ENCODE data around the gene LCE2A. TPM values are rescaled to one million over a fixed set of nuclear protein-coding genes. Genes with fewer than 3 reads are reported as not detected.
"Not testable (repeated sequence)": the region's sequence is repeated elsewhere in the genome, so short reads cannot be mapped to it uniquely, and the experiment has no call there.

LCE2A gene
- total RNA-seq, 1 experiment from 2014 or later = not detected

- CTCF ChIA-PET = no interaction called here
- Mint-ChIP-seq H3K36me3 (ENCODE audit: insufficient read depth, unreplicated experiment) (no peaks in the 10 kb centered on the region), H3K27ac (ENCODE audit: unreplicated experiment) (no peak overlapping the region), H3K4me3 (ENCODE audit: low read depth, unreplicated experiment) (no peak overlapping the region), H3K27me3 (ENCODE audit: unreplicated experiment) (peaks cover 74% of the 10 kb centered on the region), H3K4me1 (ENCODE audit: low read depth, unreplicated experiment) (no peaks in the 10 kb centered on the region), H3K9me3 (ENCODE audit: low read depth, unreplicated experiment) (no peaks in the 10 kb centered on the region)
- no TSS peak for BruUV-seq (replicated peaks)
- intact Hi-C loops (cut with micrococcal nuclease; ENCODE audit: unreplicated experiment) = loop anchor here (10.0 kb wide), 3 partner anchors 76 to 536 kb away; partner anchors contain the start of gene SPRR1B
- TF ChIP-seq CTCF (IDR thresholded peaks at IDR 0.05; ENCODE audit: unreplicated experiment) = no peak
- no peak for DNase-seq
Observed at GRCh38 chr1:152658649-152659048, 39.5 kb upstream of the LCE2A start.

GRCh38 chr1:152663098-152663497 lies 35.0 kb upstream of the LCE2A start, which contains the start of gene LCE2D:
Gene LCE2D (plus strand): TSS chr1:152663380. CDS start chr1:152664106, 726 bp downstream.
- Mint-ChIP-seq H3K9me3 (ENCODE audit: low read depth, unreplicated experiment) (no peaks in the 10 kb centered on the region), H3K4me3 (ENCODE audit: low read depth, unreplicated experiment) (no peak within 1 kb of the TSS), H3K27ac (ENCODE audit: unreplicated experiment) (no peak within 1 kb of the TSS), H3K36me3 (ENCODE audit: insufficient read depth, unreplicated experiment) (no peaks in the 10 kb centered on the region), H3K4me1 (ENCODE audit: low read depth, unreplicated experiment) (no peaks in the 10 kb centered on the region), H3K27me3 (ENCODE audit: unreplicated experiment) (peaks cover 94% of the 10 kb centered on the region)
- no peak for DNase-seq
- CTCF ChIA-PET = no interaction called here
- intact Hi-C loops (cut with micrococcal nuclease; ENCODE audit: unreplicated experiment) = no loop called here
- TF ChIP-seq CTCF (IDR thresholded peaks at IDR 0.05; ENCODE audit: unreplicated experiment) = no peak
- BruUV-seq (replicated peaks) = no TSS peak

GRCh38 chr1:152666171-152666570 lies 32.0 kb upstream of the LCE2A start:
- intact Hi-C loops (cut with micrococcal nuclease; ENCODE audit: unreplicated experiment); BruUV-seq (replicated peaks); H3K9me3 Mint-ChIP-seq (ENCODE audit: low read depth, unreplicated experiment); H3K27ac Mint-ChIP-seq (ENCODE audit: unreplicated experiment); CTCF ChIA-PET; DNase-seq; H3K36me3 Mint-ChIP-seq (ENCODE audit: insufficient read depth, unreplicated experiment); H3K4me3 Mint-ChIP-seq (ENCODE audit: low read depth, unreplicated experiment); H3K4me1 Mint-ChIP-seq (ENCODE audit: low read depth, unreplicated experiment): not testable (repeated sequence)
- H3K27me3 Mint-ChIP-seq (ENCODE audit: unreplicated experiment) = peaks cover 94% of the 10 kb centered on the region

- H3K4me1 Mint-ChIP-seq (ENCODE audit: low read depth, unreplicated experiment) = no peaks in the 10 kb centered on the region
- H3K27me3 Mint-ChIP-seq (ENCODE audit: unreplicated experiment) = peaks cover 94% of the 10 kb centered on the region
- CTCF ChIA-PET = no interaction called here
- intact Hi-C loops (cut with micrococcal nuclease; ENCODE audit: unreplicated experiment) = no loop called here
- H3K9me3 Mint-ChIP-seq (ENCODE audit: low read depth, unreplicated experiment) = no peaks in the 10 kb centered on the region
- no peak for TF ChIP-seq CTCF (IDR thresholded peaks at IDR 0.05; ENCODE audit: unreplicated experiment)
- H3K4me3 Mint-ChIP-seq (ENCODE audit: low read depth, unreplicated experiment) = no peak overlapping the region
- no peaks in the 10 kb centered on the region for H3K36me3 Mint-ChIP-seq (ENCODE audit: insufficient read depth, unreplicated experiment)
- no peak for DNase-seq
- no TSS peak for BruUV-seq (replicated peaks)
- H3K27ac Mint-ChIP-seq (ENCODE audit: unreplicated experiment) = no peak overlapping the region
Observed at GRCh38 chr1:152667648-152668047, 30.5 kb upstream of the LCE2A start.

GRCh38 chr1:152673016-152673415 lies 25.1 kb upstream of the LCE2A start:
- TF ChIP-seq CTCF (IDR thresholded peaks at IDR 0.05; ENCODE audit: unreplicated experiment) = no peak
- Mint-ChIP-seq H3K36me3 (ENCODE audit: insufficient read depth, unreplicated experiment) (no peaks in the 10 kb centered on the region), H3K4me1 (ENCODE audit: low read depth, unreplicated experiment) (no peaks in the 10 kb centered on the region), H3K27me3 (ENCODE audit: unreplicated experiment) (peaks cover 96% of the 10 kb centered on the region), H3K4me3 (ENCODE audit: low read depth, unreplicated experiment) (no peak overlapping the region), H3K9me3 (ENCODE audit: low read depth, unreplicated experiment) (no peaks in the 10 kb centered on the region), H3K27ac (ENCODE audit: unreplicated experiment) (no peak overlapping the region)
- intact Hi-C loops (cut with micrococcal nuclease; ENCODE audit: unreplicated experiment) = no loop called here
- CTCF ChIA-PET = no interaction called here
- no peak for DNase-seq
- BruUV-seq (replicated peaks) = no TSS peak

GRCh38 chr1:152674983-152675382 lies 23.2 kb upstream of the LCE2A start, which contains the start of gene LCE2C:
Gene LCE2C (plus strand): TSS chr1:152675279. CDS start chr1:152676016, 737 bp downstream.
- BruUV-seq (replicated peaks); H3K36me3 Mint-ChIP-seq (ENCODE audit: insufficient read depth, unreplicated experiment); H3K4me1 Mint-ChIP-seq (ENCODE audit: low read depth, unreplicated experiment); H3K4me3 Mint-ChIP-seq (ENCODE audit: low read depth, unreplicated experiment); H3K9me3 Mint-ChIP-seq (ENCODE audit: low read depth, unreplicated experiment); intact Hi-C loops (cut with micrococcal nuclease; ENCODE audit: unreplicated experiment); H3K27ac Mint-ChIP-seq (ENCODE audit: unreplicated experiment); DNase-seq; CTCF ChIA-PET: not testable (repeated sequence)
- H3K27me3 Mint-ChIP-seq (ENCODE audit: unreplicated experiment) = peaks cover 96% of the 10 kb centered on the region

Data from Calu3 (cell line).